HepG2 (cell line): ENCODE measurements around the gene TGM5. TPM values are rescaled to one million over a fixed set of nuclear protein-coding genes. Genes with fewer than 3 reads are reported as not detected.

Source experiments
- CBFB ChIP-seq: sonication (generic); formaldehyde crosslinking; IDR thresholded peaks from 2 replicates; pipeline ENCODE4 v1.4.0; 2020; ENCODE audit warnings: missing genetic modification reagents
- HES4 ChIP-seq: sonication (generic); formaldehyde crosslinking; IDR thresholded peaks from 2 replicates; pipeline ENCODE4 v1.9.0; 2021; ENCODE audit warnings: mild to moderate bottlenecking, missing genetic modification reagents, borderline replicate concordance
- HNRNPH1 ChIP-seq: fragments of 200-400 bp; formaldehyde crosslinking; optimal IDR thresholded peaks from 2 replicates; pipeline ENCODE3; 2017; ENCODE audit warnings: mild to moderate bottlenecking, low read depth, low read length
- HNRNPL ChIP-seq: fragments of 200-400 bp; formaldehyde crosslinking; IDR thresholded peaks from 2 replicates; pipeline ENCODE4 v1.6.1; 2017; ENCODE audit warnings: mild to moderate bottlenecking, low read depth, low read length
- RFX3 ChIP-seq: IDR thresholded peaks from 2 replicates; pipeline ENCODE4 v1.6.1; 2016; ENCODE audit warnings: missing biosample characterization, missing genetic modification reagents
- ZNF3 ChIP-seq: IDR thresholded peaks from 2 replicates; pipeline ENCODE4 v1.7.0; 2017; ENCODE audit warnings: inconsistent platforms
- ZNF746 ChIP-seq: sonication (generic); formaldehyde crosslinking; IDR thresholded peaks from 2 replicates; pipeline ENCODE4 v1.8.0; 2022; ENCODE audit warnings: mild to moderate bottlenecking, missing genetic modification reagents
- ZSCAN12 ChIP-seq: sonication (generic); formaldehyde crosslinking; IDR thresholded peaks from 2 replicates; pipeline ENCODE4 v1.9.0; 2021; ENCODE audit warnings: mild to moderate bottlenecking, missing genetic modification reagents
- polyA plus RNA-seq, 8 experiments: library from polyadenylated mRNA; depleted of rRNA in 3 of 8; stranded (reverse) in 7 of 8; unstranded in 1 of 8; fragments of >200 nt; fragmentation: Illumina TruSeq in 4 of 8; extraction: Trizol in 4 of 8; gene quantifications; 2 replicates each; pipeline versions ENCODE4 v1.2.1 to v1.2.3, GENCODE V29; 2011 to 2016; ENCODE audit warnings: low read depth in 4 of 8, missing spikeins in 1 of 8, mixed read lengths in 1 of 8; ENCODE audit not compliant: insufficient read depth in 1 of 8
- total RNA-seq, 5 experiments: library from RNA; depleted of rRNA; stranded (reverse); fragments of >200 nt; fragmentation: Illumina TruSeq; extraction: Trizol; gene quantifications; 2 replicates each; pipeline ENCODE4 v1.2.3, GENCODE V29; 2016; ENCODE audit warnings: low read depth in 1 of 5
- TF ChIP-seq, protein P1 (sequence below): sonication (generic); formaldehyde crosslinking; IDR thresholded peaks from 2 replicates; pipeline ENCODE4 v1.4.0; 2020; ENCODE audit warnings: missing genetic modification reagents, borderline replicate concordance
- TF ChIP-seq, protein P2 (sequence below): sonication (generic); formaldehyde crosslinking; IDR thresholded peaks from 2 replicates; pipeline ENCODE4 v1.5.0; 2020; ENCODE audit warnings: mild to moderate bottlenecking, missing genetic modification reagents, borderline replicate concordance
- TF ChIP-seq, protein P3 (sequence below): sonication (generic); formaldehyde crosslinking; IDR thresholded peaks from 2 replicates; pipeline ENCODE4 v1.4.0; 2020; ENCODE audit warnings: mild to moderate bottlenecking, missing genetic modification reagents, borderline replicate concordance
- TF ChIP-seq, protein P4 (sequence below): conservative IDR thresholded peaks from 2 replicates; pipeline ENCODE4 v1.6.1; 2018; ENCODE audit warnings: missing genetic modification reagents
- TF ChIP-seq, protein P5 (sequence below): sonication (generic); formaldehyde crosslinking; IDR thresholded peaks from 2 replicates; pipeline ENCODE4 v1.4.0; 2020; ENCODE audit warnings: missing genetic modification reagents

The TGM5 gene
- total and polyA plus RNA-seq, 2 of the 13 experiments (the other 11 are each of a cell fraction or from before 2014, with no cell fraction given): 0.18 to 0.65 TPM

DNA sequence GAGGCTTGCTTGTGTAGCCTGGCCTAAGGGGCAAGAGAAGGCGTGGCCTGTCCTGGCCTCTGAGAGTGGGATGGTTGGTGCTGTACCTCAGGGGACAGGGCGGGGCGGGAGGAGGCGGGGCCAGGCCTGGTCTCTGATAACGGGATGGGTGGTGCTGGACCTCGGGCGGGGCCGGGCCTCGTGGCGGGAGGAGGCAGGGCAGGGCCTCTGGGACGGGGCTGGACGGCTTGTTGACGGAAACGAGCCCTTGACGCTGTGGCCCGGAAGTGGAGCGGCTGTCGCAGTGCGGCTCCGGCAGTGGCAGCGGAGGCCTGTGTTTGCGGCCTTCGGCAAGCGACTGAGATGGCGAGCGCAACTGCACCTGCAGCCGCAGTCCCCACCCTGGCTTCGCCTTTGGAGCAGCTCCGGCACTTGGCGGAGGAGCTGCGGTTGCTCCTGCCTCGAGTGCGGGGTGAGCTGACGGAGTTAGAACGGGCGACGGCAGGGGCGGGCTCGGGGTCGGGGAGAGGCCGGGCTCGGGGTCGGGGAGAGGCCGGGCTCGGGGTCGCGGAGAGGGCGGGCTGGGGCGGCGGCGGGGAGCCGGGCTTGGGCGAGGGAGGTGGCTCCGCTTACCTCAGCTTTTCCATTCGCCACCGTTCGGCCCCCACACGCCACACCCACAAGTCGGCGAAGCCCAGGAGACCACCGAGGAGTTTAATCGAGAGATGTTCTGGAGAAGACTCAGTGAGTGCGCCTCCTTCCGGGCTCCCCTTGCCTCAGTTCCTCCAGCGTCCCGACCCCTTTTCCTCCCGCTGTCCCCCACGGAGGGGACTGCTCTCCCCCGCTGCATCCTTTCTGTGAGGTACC, 81.3 kb downstream of the TGM5 start, which contains the start of gene CCNDBP1 (continued):
- TF ChIP-seq, protein P1, sequence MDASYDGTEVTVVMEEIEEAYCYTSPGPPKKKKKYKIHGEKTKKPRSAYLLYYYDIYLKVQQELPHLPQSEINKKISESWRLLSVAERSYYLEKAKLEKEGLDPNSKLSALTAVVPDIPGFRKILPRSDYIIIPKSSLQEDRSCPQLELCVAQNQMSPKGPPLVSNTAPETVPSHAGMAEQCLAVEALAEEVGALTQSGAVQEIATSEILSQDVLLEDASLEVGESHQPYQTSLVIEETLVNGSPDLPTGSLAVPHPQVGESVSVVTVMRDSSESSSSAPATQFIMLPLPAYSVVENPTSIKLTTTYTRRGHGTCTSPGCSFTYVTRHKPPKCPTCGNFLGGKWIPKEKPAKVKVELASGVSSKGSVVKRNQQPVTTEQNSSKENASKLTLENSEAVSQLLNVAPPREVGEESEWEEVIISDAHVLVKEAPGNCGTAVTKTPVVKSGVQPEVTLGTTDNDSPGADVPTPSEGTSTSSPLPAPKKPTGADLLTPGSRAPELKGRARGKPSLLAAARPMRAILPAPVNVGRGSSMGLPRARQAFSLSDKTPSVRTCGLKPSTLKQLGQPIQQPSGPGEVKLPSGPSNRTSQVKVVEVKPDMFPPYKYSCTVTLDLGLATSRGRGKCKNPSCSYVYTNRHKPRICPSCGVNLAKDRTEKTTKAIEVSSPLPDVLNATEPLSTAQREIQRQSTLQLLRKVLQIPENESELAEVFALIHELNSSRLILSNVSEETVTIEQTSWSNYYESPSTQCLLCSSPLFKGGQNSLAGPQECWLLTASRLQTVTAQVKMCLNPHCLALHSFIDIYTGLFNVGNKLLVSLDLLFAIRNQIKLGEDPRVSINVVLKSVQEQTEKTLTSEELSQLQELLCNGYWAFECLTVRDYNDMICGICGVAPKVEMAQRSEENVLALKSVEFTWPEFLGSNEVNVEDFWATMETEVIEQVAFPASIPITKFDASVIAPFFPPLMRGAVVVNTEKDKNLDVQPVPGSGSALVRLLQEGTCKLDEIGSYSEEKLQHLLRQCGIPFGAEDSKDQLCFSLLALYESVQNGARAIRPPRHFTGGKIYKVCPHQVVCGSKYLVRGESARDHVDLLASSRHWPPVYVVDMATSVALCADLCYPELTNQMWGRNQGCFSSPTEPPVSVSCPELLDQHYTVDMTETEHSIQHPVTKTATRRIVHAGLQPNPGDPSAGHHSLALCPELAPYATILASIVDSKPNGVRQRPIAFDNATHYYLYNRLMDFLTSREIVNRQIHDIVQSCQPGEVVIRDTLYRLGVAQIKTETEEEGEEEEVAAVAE (CRISPR knock-in tag): peak; percentile 35; the same call in 1 of the 2 replicates
- 0 out of 2 replicates have a peak, but pooled peaks have one; percentile 34 for TF ChIP-seq HNRNPL
- TF ChIP-seq HNRNPH1: peak; percentile 25
- peak; percentile 65; the same call in 1 of the 2 replicates for TF ChIP-seq HES4 (CRISPR knock-in tag)
- TF ChIP-seq ZNF746 (CRISPR knock-in tag): 0 out of 2 replicates have a peak, but pooled peaks have one; percentile 28
- TF ChIP-seq CBFB: peak; percentile 82; the same call in 1 of the 2 replicates
- TF ChIP-seq, protein P2, sequence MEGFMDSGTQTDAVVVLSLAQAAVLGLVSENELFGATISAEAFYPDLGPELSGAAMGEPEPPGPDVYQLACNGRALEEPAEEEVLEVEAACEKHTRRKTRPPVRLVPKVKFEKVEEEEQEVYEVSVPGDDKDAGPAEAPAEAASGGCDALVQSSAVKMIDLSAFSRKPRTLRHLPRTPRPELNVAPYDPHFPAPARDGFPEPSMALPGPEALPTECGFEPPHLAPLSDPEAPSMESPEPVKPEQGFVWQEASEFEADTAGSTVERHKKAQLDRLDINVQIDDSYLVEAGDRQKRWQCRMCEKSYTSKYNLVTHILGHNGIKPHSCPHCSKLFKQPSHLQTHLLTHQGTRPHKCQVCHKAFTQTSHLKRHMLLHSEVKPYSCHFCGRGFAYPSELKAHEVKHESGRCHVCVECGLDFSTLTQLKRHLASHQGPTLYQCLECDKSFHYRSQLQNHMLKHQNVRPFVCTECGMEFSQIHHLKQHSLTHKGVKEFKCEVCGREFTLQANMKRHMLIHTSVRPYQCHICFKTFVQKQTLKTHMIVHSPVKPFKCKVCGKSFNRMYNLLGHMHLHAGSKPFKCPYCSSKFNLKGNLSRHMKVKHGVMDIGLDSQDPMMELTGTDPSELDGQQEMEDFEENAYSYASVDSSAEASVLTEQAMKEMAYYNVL (CRISPR knock-in tag): peak; percentile 59; the same call in 1 of the 2 replicates
- no peak for TF ChIP-seq ZNF3 (CRISPR knock-in tag)
- no peak for TF ChIP-seq ZSCAN12 (CRISPR knock-in tag)
- TF ChIP-seq, protein P3, sequence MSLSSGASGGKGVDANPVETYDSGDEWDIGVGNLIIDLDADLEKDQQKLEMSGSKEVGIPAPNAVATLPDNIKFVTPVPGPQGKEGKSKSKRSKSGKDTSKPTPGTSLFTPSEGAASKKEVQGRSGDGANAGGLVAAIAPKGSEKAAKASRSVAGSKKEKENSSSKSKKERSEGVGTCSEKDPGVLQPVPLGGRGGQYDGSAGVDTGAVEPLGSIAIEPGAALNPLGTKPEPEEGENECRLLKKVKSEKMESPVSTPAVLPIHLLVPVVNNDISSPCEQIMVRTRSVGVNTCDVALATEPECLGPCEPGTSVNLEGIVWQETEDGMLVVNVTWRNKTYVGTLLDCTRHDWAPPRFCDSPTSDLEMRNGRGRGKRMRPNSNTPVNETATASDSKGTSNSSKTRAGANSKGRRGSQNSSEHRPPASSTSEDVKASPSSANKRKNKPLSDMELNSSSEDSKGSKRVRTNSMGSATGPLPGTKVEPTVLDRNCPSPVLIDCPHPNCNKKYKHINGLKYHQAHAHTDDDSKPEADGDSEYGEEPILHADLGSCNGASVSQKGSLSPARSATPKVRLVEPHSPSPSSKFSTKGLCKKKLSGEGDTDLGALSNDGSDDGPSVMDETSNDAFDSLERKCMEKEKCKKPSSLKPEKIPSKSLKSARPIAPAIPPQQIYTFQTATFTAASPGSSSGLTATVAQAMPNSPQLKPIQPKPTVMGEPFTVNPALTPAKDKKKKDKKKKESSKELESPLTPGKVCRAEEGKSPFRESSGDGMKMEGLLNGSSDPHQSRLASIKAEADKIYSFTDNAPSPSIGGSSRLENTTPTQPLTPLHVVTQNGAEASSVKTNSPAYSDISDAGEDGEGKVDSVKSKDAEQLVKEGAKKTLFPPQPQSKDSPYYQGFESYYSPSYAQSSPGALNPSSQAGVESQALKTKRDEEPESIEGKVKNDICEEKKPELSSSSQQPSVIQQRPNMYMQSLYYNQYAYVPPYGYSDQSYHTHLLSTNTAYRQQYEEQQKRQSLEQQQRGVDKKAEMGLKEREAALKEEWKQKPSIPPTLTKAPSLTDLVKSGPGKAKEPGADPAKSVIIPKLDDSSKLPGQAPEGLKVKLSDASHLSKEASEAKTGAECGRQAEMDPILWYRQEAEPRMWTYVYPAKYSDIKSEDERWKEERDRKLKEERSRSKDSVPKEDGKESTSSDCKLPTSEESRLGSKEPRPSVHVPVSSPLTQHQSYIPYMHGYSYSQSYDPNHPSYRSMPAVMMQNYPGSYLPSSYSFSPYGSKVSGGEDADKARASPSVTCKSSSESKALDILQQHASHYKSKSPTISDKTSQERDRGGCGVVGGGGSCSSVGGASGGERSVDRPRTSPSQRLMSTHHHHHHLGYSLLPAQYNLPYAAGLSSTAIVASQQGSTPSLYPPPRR: 0 out of 2 replicates have a peak, but pooled peaks have one; percentile 47
- TF ChIP-seq, protein P4, sequence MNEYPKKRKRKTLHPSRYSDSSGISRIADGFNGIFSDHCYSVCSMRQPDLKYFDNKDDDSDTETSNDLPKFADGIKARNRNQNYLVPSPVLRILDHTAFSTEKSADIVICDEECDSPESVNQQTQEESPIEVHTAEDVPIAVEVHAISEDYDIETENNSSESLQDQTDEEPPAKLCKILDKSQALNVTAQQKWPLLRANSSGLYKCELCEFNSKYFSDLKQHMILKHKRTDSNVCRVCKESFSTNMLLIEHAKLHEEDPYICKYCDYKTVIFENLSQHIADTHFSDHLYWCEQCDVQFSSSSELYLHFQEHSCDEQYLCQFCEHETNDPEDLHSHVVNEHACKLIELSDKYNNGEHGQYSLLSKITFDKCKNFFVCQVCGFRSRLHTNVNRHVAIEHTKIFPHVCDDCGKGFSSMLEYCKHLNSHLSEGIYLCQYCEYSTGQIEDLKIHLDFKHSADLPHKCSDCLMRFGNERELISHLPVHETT (CRISPR knock-in tag): 0 out of 2 replicates have a peak, but pooled peaks have one; percentile 13
- no peak for TF ChIP-seq RFX3 (CRISPR knock-in tag)
- TF ChIP-seq, protein P5, sequence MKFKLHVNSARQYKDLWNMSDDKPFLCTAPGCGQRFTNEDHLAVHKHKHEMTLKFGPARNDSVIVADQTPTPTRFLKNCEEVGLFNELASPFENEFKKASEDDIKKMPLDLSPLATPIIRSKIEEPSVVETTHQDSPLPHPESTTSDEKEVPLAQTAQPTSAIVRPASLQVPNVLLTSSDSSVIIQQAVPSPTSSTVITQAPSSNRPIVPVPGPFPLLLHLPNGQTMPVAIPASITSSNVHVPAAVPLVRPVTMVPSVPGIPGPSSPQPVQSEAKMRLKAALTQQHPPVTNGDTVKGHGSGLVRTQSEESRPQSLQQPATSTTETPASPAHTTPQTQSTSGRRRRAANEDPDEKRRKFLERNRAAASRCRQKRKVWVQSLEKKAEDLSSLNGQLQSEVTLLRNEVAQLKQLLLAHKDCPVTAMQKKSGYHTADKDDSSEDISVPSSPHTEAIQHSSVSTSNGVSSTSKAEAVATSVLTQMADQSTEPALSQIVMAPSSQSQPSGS (CRISPR knock-in tag): no peak
